ENCODE results near the gene CNTNAP3. TPM values are rescaled to one million over a fixed set of nuclear protein-coding genes. Genes with fewer than 3 reads are reported as not detected.
"Not testable (repeated sequence)": the region's sequence is repeated elsewhere in the genome, so short reads cannot be mapped to it uniquely, and the experiment has no call there.

CNTNAP3 gene
- total RNA-seq, 1 donor from 2014 or later = 22.3 TPM

DNA sequence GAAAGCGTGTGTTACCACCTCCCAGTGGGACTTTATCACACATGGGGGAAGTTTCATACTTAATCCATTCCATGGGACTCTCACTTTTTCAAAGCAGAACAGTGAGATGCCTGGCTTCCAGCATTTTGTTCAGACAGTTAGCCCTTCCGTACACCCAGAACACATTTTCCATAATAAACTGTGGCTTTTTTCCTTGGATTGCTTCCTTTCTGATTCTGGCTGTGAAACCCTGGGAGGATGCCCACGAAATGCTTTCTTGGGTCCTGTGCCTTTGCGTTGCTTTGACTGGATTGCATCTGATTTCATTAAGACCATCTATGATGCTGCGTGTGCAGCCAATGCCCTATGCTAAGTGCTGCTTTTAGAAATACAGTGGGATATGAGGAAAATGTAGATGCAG, 259.1 kb downstream of the CNTNAP3 start:
- H3K36me3 Mint-ChIP-seq (ENCODE audit: low read depth); H3K27ac Mint-ChIP-seq (ENCODE audit: unreplicated experiment); H3K4me3 Mint-ChIP-seq (ENCODE audit: unreplicated experiment); H3K27me3 Mint-ChIP-seq (ENCODE audit: low read depth); H3K4me1 Mint-ChIP-seq (ENCODE audit: low read depth); H3K9me3 Mint-ChIP-seq (ENCODE audit: low read depth); DNase-seq (ENCODE audit: low spot score): not testable (repeated sequence)

DNA sequence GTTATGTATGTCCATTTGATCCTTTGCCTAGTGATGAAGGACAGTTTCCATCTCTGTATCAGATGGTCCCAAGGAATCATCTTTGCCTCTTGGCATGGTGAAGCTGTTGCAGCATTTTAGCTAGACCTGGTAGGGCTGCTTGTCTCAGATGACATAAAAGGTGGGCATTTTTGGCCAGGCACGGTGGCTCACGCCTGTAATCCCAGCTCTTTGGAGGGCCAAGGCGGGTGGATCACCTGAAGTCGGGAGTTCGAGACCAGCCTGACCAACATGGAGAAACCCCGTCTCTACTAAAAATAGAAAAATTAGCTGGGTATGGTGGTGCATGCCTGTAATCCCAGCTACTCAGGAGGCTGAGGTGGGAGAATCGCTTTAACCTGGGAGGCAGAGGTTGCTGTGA, 259.8 kb downstream of the CNTNAP3 start:
- not testable (repeated sequence) for H3K36me3 Mint-ChIP-seq (ENCODE audit: low read depth); H3K27ac Mint-ChIP-seq (ENCODE audit: unreplicated experiment); DNase-seq (ENCODE audit: low spot score); H3K4me3 Mint-ChIP-seq (ENCODE audit: unreplicated experiment); H3K9me3 Mint-ChIP-seq (ENCODE audit: low read depth); H3K4me1 Mint-ChIP-seq (ENCODE audit: low read depth); H3K27me3 Mint-ChIP-seq (ENCODE audit: low read depth)

DNA sequence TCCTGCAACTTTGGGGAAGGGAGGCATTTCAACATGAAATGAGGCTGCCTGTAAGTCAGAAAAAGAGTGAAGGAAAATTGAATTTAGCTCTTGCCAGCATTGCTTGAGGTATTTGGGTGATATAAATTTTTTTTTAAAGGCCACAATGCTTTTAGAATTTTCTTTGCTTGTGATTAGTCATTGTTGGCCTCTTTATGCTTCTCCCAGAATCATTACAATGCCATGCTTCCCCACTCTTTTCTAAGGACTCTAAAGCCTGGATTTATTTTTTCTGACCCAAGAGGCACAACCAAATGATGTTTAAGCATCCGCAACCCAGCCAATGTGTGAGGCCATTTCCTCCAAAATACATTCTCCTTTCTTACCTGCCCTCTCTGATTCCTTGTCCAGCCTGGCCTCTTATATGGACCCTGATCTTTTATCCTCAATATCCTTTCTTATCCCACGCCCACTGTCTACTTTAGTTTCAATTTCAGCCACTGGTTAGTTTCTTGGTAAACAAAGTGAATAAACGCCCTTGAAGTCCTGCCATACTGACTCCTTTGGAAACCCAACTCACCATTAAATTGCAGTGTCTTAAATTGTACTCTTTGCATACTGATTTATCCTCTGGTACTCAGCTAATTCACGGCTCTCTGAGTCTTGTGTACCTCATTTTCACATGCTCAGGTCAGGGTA, 261.9 kb downstream of the CNTNAP3 start:
- not testable (repeated sequence) for H3K4me1 Mint-ChIP-seq (ENCODE audit: low read depth); DNase-seq (ENCODE audit: low spot score); H3K4me3 Mint-ChIP-seq (ENCODE audit: unreplicated experiment); H3K27ac Mint-ChIP-seq (ENCODE audit: unreplicated experiment); H3K9me3 Mint-ChIP-seq (ENCODE audit: low read depth); H3K27me3 Mint-ChIP-seq (ENCODE audit: low read depth); H3K36me3 Mint-ChIP-seq (ENCODE audit: low read depth)

Other genes starting within 250 kb of the CNTNAP3 start
- not detected in 3 replicates for gene SPATA31A1, start 67.5 kb upstream of the CNTNAP3 start, total RNA-seq

Data from chondrocyte (in vitro differentiated cells).